ENCODE measurements around the gene AATK.

DNA sequence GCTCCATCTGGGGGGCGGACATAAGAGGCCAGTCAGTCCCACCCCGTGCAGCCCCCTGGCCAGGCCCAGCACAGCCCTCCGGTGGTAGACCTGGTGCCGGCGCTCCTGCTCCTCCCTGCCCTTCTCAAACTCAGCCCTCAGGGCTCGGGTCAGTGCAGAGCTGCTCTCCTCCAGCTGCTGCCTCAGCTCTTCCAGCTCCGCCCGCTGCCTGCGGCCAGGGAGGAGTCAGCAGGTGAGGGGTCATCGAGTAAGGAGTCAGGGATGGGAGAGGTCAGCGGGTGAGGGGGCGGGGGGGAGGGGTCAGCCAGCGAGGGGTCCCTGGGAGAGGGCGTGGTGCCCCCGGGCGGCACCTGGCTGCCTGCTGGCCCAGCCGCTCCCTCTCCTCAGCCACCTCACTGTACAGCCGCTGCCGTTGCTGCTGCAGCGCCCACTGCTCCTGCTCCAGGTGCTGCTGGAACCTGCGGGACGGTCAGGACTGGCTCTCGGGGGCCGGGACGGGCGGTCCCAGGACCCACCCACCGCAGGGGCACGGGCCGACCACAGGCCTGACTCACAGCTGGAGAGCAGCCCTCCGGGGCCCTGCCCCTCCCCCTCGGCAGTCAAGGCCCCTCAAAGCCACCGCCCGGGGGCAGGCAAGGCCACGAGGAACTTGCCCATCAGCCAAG lies 26.5 kb upstream of the AATK start:
- TF ChIP-seq, protein P1, sequence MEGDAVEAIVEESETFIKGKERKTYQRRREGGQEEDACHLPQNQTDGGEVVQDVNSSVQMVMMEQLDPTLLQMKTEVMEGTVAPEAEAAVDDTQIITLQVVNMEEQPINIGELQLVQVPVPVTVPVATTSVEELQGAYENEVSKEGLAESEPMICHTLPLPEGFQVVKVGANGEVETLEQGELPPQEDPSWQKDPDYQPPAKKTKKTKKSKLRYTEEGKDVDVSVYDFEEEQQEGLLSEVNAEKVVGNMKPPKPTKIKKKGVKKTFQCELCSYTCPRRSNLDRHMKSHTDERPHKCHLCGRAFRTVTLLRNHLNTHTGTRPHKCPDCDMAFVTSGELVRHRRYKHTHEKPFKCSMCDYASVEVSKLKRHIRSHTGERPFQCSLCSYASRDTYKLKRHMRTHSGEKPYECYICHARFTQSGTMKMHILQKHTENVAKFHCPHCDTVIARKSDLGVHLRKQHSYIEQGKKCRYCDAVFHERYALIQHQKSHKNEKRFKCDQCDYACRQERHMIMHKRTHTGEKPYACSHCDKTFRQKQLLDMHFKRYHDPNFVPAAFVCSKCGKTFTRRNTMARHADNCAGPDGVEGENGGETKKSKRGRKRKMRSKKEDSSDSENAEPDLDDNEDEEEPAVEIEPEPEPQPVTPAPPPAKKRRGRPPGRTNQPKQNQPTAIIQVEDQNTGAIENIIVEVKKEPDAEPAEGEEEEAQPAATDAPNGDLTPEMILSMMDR (IDR thresholded peaks at IDR 0.05): no peak
- TF ChIP-seq POLR2A (IDR thresholded peaks at IDR 0.05): no peak

Data from adrenal gland (tissue), 5 donors.